Measurements from ENCODE around the gene BPIFA2.
"Not testable (repeated sequence)": the region's sequence is repeated elsewhere in the genome, so short reads cannot be mapped to it uniquely, and the experiment has no call there.

The BPIFA2 gene

DNA sequence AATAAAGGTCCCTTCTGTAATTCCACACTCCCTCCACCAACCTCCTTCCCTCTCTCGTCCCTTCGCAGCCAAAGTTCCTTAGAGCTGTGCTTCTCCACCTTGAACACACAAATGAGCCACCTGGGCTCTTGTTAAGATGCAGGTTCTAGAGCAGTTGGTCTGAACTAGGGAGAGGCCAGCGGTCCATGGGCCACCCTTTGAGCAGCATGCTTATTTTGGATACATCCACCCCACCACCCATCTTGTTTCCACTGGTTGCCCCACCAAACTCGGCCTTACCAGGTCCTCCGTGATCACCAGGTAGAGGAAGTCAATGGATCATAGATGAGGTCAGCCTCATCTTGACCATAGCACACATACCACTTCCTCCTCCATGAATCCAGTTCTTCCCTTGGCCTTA is 7.3 kb upstream of the BPIFA2 start:
- DNase-seq (ENCODE audit: low read depth) = no peak

DNA sequence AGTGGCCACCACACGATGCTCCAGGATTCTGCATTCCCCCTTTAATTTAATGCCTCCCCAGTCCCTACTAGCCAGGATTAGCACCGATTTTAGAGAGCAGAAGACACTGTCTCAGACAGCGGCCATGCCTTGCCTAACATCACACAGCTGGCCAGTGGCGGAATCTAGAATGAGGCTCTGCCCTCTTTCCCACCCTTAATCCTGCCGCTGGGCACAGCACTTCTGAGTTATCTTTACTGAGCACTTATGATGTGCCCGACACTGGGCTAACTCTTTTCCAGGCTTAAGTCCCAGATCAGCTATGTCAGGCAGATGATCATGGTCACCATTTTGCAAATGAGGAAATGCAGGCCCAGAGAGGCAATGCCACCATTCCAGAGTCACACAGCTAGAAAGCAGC is 5.6 kb upstream of the BPIFA2 start:
- DNase-seq (ENCODE audit: low read depth) = no peak

GRCh38 chr20:33162753-33163152 is 5.2 kb upstream of the BPIFA2 start:
- DNase-seq (ENCODE audit: low read depth) = no peak

- DNase-seq (ENCODE audit: low read depth) = no peak
These were observed 3.9 kb upstream of the BPIFA2 start for GRCh38 chr20:33163856-33164762.

- no peak for DNase-seq (ENCODE audit: low read depth)
These were observed 3.2 kb upstream of the BPIFA2 start for GRCh38 chr20:33164763-33165095.

GRCh38 chr20:33165416-33166055 is 2.4 kb upstream of the BPIFA2 start:
- no peak for DNase-seq (ENCODE audit: low read depth)

DNA sequence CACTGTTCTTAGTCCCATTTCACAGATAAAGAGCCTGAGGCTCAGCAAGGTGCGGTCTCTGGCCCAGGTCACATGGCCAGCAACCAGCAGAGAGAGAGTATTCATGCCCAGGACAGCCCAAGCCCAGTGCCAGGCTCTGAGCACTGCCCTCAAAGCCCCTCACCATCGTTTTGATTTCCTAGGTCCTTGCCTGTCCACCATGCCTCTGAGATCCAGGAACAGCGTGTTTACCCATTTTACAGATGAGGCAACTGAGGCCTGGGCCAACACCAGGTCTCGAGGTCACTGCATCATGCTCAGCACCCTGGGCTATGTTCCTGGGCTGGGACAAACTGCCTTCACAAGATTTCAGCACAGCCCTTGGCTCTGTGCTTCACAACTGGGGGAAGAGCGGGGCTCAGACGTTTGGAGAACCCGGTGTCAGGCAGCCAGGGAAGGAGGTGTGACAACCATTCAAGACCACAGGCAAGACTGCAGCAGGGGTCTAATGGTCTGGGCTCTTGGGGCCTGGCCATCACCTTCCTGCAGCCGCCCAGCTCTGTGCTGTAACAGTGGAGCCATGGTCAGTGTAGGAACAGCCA is 1.3 kb upstream of the BPIFA2 start:
- no peak for DNase-seq (ENCODE audit: low read depth)

- no peak for DNase-seq (ENCODE audit: low read depth)
These were observed 1.3 kb downstream of the BPIFA2 start for GRCh38 chr20:33169176-33169794.

DNA sequence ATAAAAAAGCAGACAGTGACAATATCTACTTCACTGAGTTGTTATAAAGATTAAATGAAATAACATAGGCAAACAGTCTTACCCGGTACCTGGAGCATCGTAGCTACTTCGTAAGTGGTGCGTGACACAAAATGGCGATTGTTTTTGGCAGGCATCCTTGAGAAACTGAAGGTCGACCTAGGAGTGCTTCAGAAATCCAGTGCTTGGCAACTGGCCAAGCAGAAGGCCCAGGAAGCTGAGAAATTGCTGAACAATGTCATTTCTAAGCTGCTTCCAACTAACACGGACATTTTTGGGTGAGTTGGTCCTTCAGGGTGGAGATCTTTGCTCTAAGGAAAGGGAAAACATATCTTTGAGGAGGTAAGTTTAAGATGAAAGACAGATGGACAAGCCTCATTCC is 4.8 kb downstream of the BPIFA2 start:
- no peak for DNase-seq (ENCODE audit: low read depth)

DNA sequence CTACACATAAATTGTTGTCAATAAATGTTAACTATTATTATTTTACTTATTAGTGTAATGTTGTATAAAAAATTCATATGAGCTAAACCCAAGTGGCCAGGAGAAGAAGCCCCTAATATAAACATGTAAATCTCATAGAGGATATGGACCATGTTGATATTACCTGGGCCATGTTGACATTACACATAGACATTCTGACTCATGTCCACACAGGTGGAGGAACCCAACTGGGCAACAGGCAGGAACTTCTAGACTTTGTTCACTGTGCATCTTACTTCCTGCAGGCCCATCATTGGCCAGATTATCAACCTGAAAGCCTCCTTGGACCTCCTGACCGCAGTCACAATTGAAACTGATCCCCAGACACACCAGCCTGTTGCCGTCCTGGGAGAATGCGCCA is 7.2 kb downstream of the BPIFA2 start:
- DNase-seq (ENCODE audit: low read depth) = no peak

DNA sequence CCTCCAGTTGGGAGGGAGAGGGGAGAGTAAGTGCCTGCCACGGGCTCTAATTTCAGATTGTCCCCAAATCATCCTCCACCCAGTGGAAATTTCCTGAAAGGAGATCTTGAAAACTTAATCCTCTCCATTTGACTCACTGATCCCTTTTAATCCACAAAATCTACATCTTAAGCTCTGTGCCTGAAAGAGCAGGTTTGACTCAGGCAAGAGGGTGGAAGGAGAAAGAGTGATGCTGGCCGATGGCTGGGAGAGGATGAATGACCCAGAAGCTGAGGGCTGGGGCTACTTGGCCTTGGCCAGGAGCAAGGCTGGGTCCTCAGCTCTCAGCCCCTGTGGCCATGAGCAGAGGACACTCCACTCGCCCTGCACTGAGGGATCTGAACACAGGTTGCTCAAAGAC is 8.1 kb downstream of the BPIFA2 start:
- no peak for DNase-seq (ENCODE audit: low read depth)

GRCh38 chr20:33177866-33178265 is 9.9 kb downstream of the BPIFA2 start:
- DNase-seq (ENCODE audit: low read depth) = no peak

GRCh38 chr20:33178726-33179125 is 10.8 kb downstream of the BPIFA2 start:
- DNase-seq (ENCODE audit: low read depth) = no peak

DNA sequence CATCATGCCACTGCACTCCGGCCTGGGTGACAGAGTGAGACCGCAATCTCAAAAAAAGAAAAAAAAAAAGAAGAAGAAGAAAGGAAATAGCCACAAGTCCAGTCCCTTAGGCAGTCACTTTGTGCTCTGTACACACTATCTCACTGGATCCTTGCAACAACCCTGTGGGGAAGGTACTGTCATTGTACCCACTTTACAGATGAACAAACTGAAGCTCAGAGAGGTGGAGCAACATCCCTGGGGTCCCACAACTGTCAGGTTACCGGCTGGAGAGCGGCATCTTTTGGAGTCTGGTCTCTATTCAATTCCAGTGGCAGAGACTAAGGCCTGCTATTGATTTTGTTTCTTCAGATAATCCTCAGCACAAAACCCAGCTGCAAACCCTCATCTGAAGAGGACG is 12.2 kb downstream of the BPIFA2 start:
- DNase-seq (ENCODE audit: low read depth) = no peak

DNA sequence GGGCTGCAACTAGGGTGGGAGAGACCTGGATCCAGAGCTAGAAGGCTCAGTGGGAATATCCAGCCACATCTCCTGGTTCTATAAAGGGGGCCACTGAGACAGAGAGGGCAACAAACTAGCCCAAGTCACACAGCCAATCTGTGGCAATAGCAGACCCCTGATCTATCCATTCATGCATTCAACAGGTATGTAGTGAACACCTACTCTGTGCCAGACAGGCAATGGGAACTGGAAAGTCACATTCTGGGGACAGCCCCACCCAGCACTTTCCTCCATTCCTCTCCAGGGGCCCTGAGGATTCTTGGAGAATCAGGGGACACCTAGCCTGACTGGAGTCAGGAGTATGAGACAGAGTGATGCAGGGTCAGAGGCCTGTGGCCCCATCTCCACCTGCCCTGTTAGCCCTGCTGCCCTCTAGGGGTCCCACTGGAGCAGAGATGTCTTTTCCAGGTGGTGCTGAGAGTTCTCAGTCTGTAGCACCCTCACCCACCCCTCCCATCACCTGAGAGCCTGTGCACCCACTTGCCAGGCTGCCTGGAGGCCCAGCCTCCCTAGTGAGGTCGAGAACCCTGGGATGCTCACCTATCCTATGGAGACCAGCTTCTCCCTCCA is 13.6 kb downstream of the BPIFA2 start:
- no peak for DNase-seq (ENCODE audit: low read depth)

DNA sequence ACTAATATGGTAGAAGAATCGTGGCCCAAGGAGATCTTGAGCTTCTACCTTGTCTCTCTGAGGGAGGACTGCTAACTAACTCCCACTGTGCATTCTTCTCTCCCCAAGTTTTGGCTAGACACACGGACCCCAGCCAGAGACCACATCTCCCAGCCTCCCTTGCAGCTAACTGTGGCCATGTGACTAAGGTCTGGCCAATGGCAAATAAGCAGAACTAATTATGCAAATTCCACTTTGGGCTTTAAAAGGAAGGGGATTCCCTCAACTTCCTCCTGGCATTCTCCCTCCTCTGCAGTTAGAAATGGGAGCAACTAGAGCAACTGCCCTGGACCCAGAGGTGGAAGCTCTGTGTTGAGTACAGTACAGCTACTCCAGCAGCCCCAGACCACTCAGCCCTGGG is 15.4 kb downstream of the BPIFA2 start:
- no peak for DNase-seq (ENCODE audit: low read depth)

DNA sequence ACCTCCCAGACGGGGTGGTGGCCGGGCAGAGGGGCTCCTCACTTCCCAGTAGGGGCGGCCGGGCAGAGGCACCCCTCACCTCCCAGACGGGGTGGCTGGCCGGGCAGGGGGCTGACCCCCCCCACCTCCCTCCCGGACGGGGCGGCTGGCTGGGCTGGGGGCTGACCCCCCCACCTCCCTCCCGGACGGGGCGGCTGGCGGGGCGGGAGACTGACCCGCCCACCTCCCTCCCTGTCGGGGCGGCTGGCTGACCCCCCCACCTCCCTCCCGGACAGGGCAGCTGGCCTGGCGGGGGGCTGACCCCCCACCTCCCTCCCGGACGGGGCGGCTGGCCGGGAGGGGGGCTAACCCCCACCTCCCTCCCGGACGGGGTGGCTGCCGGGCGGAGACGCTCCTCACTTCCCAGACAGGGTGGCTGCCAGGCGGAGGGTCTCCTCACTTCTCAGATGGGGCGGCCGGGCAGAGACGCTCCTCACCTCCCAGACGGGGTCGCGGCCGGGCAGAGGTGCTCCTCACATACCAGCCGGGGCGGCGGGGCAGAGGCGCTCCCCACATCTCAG is 17.2 kb downstream of the BPIFA2 start:
- DNase-seq (ENCODE audit: low read depth) = not testable (repeated sequence)

GRCh38 chr20:33187491-33187890 is 19.5 kb downstream of the BPIFA2 start:
- no peak for DNase-seq (ENCODE audit: low read depth)

GRCh38 chr20:33188421-33188820 is 20.5 kb downstream of the BPIFA2 start:
- DNase-seq (ENCODE audit: low read depth) = no peak

DNA sequence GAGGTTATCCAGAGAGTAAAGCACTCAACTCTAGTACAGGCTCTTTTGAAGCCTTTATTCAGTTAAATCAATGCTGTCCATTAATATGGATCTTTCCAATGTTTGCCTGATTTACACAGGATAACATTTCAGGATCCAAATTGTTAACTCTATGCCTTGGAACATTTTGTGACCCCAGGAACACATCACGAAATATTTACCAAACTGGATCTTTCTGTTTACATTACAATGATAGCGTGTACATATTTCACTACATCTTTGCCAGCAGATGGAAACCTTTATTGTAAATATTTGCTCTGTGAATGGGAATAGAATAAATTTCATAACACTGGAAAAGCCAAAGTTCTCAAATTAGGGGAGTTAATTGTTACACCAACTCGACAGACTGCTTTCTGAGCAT is 23.5 kb downstream of the BPIFA2 start:
- DNase-seq (ENCODE audit: low read depth) = no peak

DNA sequence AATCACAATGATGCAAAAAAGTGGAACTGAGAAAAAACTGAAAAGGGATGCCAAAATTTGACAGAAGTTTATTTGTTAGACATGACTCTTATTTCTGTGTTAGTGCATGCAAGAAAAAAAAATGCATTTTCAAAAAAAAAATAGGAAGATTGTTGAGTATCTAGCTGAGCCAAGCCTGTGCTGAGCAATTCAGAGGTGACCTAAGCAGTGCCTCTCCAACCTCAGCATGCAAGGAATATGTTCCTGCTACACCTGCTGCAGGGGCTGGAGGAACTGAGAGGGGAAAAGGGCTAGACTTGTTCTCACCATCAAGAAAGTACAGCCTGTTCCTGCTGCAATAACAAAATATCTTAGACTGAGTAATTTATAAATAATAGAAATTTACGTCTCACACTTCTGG is 24.0 kb downstream of the BPIFA2 start:
- no peak for DNase-seq (ENCODE audit: low read depth)

DNA sequence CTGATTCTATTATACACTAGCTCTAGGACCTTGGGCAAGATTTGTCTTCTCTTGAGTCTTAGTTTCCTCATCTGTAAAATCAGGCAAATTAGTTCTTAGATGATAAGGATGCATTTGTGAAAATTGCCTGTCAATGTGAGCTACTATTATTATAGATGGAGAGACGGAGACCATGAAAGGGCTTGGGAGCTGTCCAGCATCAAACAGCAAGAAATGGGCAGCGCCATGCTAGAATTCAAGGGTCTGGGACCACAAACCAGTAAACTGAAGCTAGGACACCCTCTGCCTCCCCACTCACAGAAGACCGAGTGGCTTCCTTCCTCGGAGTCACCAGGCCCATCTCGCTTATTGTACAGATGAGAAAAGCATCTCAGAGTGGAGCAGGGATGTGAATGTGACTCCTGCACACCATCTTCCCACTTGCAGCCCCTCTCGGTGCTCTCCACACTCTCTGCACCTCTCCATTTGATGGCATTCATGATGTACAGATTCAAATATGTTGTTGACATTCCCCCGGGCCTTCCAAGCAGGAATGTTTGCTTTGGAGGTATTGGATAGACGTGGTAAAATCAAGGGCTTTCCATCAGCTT is 25.0 kb downstream of the BPIFA2 start:
- DNase-seq (ENCODE audit: low read depth) = no peak

All from T follicular helper cell (primary cell).